Astrocyte of the hippocampus (primary cell): ENCODE measurements around the gene C9orf43.
"Not testable (repeated sequence)": the region's sequence is repeated elsewhere in the genome, so short reads cannot be mapped to it uniquely, and the experiment has no call there.

Source experiments
- DNase-seq: peaks from one replicate; pipeline ENCODE4 v3.0.0; 2011; ENCODE audit warnings: low read depth, low spot score

C9orf43 gene, protein sequence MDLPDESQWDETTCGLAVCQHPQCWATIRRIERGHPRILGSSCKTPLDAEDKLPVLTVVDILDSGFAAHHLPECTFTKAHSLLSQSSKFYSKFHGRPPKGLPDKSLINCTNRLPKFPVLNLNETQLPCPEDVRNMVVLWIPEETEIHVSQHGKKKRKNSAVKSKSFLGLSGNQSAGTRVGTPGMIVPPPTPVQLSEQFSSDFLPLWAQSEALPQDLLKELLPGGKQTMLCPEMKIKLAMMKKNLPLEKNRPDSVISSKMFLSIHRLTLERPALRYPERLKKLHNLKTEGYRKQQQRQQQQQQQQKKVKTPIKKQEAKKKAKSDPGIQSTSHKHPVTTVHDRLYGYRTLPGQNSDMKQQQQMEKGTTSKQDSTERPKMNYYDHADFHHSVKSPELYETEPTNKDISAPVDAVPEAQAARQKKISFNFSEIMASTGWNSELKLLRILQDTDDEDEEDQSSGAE

DNA sequence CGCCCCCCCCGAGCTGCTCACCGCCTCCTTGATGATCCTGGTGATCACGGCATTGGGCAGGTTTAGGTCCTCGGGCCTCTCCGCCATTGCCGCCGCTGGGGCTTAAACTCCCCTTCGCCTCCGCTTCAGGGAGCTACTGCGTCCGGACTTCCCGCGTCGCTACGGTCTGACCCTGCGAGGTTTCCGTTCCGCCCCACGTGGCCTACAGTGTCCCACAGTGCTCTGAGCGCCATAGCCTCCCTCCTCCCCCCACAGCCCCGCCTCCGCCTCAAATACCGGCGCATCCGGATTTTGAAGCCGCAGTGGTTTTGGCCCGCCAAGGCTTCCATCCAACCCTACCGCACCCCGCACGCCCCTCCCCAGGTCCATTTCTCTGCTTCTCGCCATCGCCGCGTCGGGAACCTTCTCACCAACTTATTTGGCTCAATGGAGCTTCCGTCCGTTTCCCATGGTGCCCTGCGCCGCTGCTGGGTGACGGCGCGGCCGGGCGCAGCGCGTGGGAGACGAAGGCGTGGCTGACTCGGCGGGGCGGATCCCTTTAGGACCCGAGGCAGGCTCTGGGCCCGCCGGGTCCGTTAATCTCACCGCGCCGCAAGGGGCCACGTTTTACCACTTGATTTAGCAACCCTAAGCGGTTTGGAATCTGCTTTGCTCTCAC is at the start of gene C9orf43, which contains the start of gene POLE3:
C9orf43 (plus strand) TSS at position 541 of the 658 bp plus-strand sequence. CDS start 2,747 bp downstream, outside the sequence.
POLE3 (minus strand) TSS at position 469 of the 658 bp plus-strand sequence; CDS start at position 87, 382 bp downstream.
- DNase-seq = peak; percentile 98

DNA sequence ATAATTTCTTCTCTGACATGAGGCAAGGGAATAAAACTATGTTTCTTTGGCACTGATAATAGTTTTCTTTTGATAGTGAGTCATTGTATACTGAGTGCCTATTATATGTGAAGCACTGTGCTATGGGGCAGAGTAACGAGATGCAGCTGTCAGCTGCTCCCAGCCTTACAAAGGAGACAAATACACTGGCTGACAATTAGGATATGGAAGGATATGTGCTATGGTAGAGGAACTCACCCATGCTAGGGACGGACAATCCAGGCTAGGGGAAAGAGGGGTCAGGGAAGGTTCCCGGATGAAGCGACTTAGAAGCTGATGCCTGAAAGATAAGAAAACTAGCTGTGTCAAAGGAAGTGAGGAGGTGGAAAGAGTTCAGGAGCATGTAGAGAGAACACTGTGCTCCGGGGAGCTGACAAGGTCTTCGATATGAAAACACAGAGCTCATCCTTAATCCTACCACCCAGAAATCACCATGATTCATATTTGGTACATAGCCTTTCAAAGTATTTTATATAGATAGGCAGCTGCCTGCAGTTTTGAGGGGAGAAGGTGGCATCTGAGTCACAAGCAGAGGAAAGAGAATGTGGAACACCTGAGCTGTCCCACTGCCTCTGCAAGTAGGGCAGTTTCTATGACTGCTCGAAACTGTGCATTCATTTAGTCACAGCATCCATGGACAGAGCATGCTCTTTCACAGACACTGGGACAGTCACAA is 49.1 kb upstream of the C9orf43 start:
- DNase-seq = peak; percentile 18

- DNase-seq = no peak
Measured at GRCh38 chr9:113363336-113363735, 47.2 kb upstream of the C9orf43 start.

DNA sequence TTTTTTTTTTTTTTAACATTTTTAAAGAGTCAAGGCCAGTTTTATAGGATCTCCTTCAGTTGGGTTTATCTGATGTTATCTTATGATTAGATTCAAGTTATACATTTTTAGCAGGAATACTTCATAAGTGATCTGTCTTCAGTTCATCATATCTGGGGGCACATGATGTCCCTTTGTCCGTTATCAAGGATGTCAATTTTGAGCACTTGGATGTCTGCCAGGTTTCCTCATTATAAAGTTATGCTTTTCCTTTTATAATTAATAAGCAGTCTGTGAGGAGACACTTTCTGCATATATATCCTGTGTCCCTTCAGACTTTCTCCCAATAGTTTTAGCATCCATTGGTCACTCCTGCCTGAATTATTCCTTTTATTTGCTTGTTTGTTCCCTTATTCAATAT is 45.6 kb upstream of the C9orf43 start:
- no peak for DNase-seq

DNA sequence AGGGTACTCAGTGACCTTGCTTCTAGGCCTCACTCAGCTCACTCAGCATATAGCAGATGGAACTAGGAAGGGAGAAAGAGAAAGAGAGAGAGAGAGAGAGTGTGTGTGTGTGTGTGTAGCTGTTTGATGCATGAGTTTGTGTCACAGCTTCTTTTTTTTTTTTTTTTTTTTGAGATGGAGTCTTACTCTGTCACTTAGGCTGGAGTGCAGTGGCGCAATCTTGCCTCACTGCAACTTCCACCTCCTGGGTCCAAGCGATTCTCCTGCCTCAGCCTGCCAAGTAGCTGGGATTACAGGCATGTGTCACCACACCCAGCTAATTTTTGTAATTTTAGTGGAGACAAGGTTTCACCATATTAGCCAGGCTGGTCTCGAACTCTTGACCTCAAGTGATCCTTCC is 44.9 kb upstream of the C9orf43 start:
- DNase-seq = not testable (repeated sequence)

GRCh38 chr9:113368348-113368981 is 42.1 kb upstream of the C9orf43 start:
- DNase-seq = no peak

GRCh38 chr9:113368982-113369854 is 41.3 kb upstream of the C9orf43 start:
- no peak for DNase-seq

- no peak for DNase-seq
Measured at GRCh38 chr9:113369855-113370140, 40.7 kb upstream of the C9orf43 start.

GRCh38 chr9:113370806-113371325 is 39.7 kb upstream of the C9orf43 start:
- DNase-seq = no peak

DNA sequence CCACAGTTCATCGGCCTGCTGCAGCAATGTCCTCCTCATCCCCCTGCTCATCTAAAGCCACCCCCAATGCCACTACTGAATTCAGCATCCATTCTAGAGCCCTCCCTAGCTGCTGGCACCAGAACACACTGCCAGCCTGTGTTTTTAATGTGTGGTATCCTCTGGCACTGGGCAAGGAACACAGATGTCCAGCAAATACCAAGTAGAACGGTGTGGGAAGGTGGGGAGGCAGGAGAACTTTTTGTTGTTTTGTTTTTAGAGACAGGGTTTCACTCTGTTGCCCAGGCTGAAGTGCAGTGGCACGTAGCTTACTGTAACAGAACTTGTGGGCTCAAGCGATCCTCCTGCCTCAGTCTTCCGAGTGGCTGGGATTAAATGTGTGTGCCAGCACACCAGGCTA is 38.5 kb upstream of the C9orf43 start:
- DNase-seq = no peak

DNA sequence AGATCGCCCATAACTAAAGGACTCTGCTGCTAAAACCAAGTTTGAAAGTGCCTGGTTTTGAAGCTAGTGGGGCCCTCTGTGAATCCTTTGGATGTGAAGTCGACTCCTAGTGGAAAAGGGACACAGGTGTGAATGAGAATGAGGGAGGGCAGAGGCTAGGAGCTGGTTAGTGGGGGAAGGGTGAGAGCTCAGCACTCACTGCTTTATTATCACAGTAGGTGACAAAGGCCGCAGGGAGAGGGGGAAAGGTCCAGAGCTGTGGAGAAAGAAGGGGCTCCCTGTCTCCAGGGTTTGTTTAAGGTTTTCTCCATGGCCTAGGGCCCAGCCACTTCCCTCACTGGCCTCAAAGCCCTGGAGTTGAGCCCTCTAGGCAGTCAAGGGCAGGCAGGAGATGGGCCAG is 37.3 kb upstream of the C9orf43 start:
- no peak for DNase-seq

- no peak for DNase-seq
Measured at GRCh38 chr9:113373676-113374392, 36.7 kb upstream of the C9orf43 start.

- DNase-seq = no peak
Measured at GRCh38 chr9:113375057-113376023, 35.2 kb upstream of the C9orf43 start.

DNA sequence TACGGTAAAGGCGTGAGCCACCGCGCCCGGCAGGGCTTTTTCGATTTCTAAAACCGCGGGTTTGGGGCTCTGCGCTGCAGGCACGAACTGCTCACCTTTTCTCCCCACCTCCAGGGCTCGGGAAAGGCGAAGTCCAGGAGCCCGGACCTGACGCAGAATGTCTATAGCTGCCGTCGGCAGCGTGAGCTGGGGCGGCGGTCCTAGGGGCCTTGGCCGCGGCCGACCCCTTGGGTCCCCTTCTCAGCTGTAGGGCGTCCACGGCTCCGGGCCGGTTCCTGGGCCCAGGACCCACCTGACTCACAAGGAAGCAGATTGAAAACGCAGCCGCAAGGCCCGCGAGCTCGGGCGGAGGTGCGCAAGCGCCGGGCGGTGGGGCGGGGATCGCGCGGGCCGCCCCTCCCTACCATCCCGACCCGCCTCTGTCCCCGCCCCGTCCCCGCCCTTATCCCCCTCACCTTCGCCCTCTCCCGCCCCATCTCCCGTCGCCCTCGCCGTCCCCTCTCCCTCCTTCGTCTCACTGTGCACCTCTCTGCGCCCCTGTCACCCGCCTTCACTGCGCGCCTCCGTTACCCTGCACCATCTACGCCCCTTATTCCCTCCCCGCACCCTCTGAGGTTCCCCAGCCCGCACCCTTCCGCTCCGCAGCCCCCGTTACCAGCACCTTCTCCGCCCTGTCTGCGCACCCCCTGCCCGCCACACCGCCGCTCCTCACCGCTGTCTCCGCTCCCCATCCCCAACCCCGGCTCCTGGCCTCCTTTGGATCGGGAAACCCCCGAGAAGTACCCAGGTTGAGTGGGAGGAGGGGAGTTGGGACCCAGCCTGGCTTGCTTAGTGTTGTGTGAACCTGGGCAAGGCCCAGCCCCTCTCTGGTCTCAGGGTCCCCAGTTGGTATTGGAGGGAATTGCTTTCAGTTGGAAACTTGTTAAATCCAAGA is 33.6 kb upstream of the C9orf43 start, which contains the start of gene HDHD3:
HDHD3 (minus strand) TSS at position 353 of the 934 bp plus-strand sequence. CDS start 2,632 bp downstream, outside the sequence.
- DNase-seq = peak; percentile 90

- not testable (repeated sequence) for DNase-seq
Measured at GRCh38 chr9:113379094-113379828, 31.3 kb upstream of the C9orf43 start.

- DNase-seq = not testable (repeated sequence)
Measured at GRCh38 chr9:113379829-113380210, 30.7 kb upstream of the C9orf43 start.

DNA sequence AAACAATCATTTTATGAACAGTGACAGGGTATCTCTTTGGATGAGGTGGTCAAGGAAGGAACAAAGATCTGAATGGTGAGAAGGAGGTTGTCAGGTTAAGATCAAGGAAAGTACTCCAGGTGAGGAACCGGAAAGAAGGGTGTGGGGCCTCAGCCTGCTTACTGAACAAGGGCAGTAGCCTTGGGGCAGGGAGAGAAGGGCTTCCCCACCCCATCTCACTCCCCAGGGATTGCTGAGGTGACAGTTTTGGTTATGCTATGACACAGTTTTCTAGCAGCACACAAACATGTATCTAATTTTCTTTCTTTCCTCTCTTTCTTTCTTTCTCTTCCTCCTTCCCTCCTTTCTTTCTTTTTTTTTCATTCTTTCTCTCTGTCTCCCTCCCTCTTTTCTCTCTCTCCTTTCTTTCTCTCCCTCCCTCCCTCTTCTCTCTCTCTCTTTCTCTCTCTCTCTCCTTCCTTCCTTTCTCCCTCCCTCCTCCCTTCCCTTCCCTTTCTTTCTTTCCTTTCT is 29.6 kb upstream of the C9orf43 start:
- DNase-seq = no peak
